BLaER1 treated with 17β-estradiol and CSF1 and Interleukin-3, amounts not matched to agents 10 nM and 100 nM (cell line): ENCODE data around the gene ATF5.

Experiments used
- H3K27ac ChIP-seq, 11 experiments: shearing (Covaris generic); formaldehyde crosslinking; 2 replicates each; pipeline ENCODE4 v1.8.1; 2022
- H3K27me3 ChIP-seq, 11 experiments: shearing (Covaris generic); formaldehyde crosslinking; 2 replicates each; pipeline ENCODE4 v1.8.1; 2022
- H3K36me3 ChIP-seq, 11 experiments: shearing (Covaris generic); formaldehyde crosslinking; 2 replicates each; pipeline ENCODE4 v1.8.1; 2022
- H3K4me1 ChIP-seq, 10 experiments: shearing (Covaris generic); formaldehyde crosslinking; 2 replicates each; pipeline ENCODE4 v1.8.1; 2022
- H3K4me2 ChIP-seq, 11 experiments: shearing (Covaris generic); formaldehyde crosslinking; 2 replicates each; pipeline ENCODE4 v1.8.1; 2022
- H3K4me3 ChIP-seq, 10 experiments: shearing (Covaris generic); formaldehyde crosslinking; 2 replicates each; pipeline ENCODE4 v1.8.1; 2022
- H3K9ac ChIP-seq, 11 experiments: shearing (Covaris generic); formaldehyde crosslinking; 2 replicates each; pipeline ENCODE4 v1.8.1; 2022
- H3K9me3 ChIP-seq, 11 experiments: shearing (Covaris generic); formaldehyde crosslinking; replicated peaks in 1 of 11; 2 replicates each; pipeline ENCODE4 v1.8.1; 2022
- H4K20me1 ChIP-seq, 11 experiments: shearing (Covaris generic); formaldehyde crosslinking; 2 replicates each; pipeline ENCODE4 v1.8.1; 2022
- Cebpa-rat ChIP-seq, 11 experiments: shearing (Covaris generic); IDR thresholded peaks; 2 replicates each; pipeline ENCODE4 v1.8.1; 2022

ATF5 gene

DNA sequence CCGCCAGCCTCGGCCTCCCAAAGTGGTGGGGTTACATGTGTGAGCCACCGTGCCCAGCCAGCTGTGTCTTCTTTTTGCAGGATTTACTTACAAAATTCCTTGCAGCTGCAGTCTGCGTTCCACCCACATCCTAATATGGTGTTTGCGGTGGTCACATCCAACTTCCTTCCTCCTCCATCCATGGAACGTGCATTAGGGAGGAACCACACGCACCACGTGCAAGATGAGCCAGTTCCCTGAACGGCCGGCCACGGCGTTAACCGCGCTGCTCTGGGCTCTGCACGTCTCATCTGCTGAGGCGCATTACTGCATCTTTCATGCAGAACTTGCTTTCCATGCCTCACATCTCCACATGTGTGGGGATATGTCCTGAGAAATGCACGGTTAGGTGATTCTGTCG is 45.0 kb downstream of the ATF5 start:
- Histone ChIP-seq H3K4me1 (peaks cover 0 to 41% (median 8%) of the 10 kb centered on the region in 10 experiments; a peak in 13 of 20 replicates), H3K9ac (no peak overlapping the region), H3K27ac (no peak overlapping the region), H3K4me2 (peak overlapping the region in 5 of 11 experiments; percentile 15 to 60 (median 47); a peak in 7 of 22 replicates), H3K36me3 (peaks cover 26 to 46% (median 34%) of the 10 kb centered on the region in 11 experiments; a peak in 20 of 22 replicates), H3K27me3 (no peaks in the 10 kb centered on the region), H4K20me1 (peaks cover 0 to 52% (median 3%) of the 10 kb centered on the region in 11 experiments; a peak in 6 of 22 replicates), H3K9me3 (no peaks in the 10 kb centered on the region), H3K4me3 (no peak overlapping the region)
- TF ChIP-seq Cebpa-rat (IDR thresholded peaks at IDR 0.05) = no peak

DNA sequence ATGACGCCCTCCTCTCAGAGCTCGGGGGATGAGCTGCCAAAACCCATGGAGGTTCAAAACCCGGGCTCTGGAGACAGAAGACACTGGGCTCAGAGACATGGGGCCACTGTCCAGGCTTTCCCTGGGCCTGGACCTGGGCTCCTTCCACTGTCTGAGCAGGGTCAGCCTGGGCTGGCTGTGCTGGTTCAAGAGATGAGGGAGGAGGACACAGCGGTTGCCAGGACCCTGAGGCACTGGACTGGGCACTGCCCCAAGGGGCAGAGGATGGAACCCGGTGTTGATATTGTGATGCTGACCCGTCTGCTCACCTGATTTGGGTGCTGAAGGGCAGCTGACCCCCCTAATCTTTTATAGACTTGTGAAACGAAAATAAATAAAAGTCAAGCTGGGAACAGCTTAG is 46.0 kb downstream of the ATF5 start:
- H4K20me1 ChIP-seq = peaks cover 0 to 55% (median 4%) of the 10 kb centered on the region in 11 experiments; a peak in 6 of 22 replicates
- no peak overlapping the region for H3K9ac ChIP-seq
- no peak for TF ChIP-seq Cebpa-rat (IDR thresholded peaks at IDR 0.05)
- H3K27ac ChIP-seq = no peak overlapping the region
- H3K36me3 ChIP-seq = peaks cover 28 to 54% (median 37%) of the 10 kb centered on the region in 11 experiments; a peak in 20 of 22 replicates
- no peak overlapping the region for H3K4me2 ChIP-seq
- no peaks in the 10 kb centered on the region for H3K27me3 ChIP-seq
- no peak overlapping the region for H3K4me3 ChIP-seq
- H3K4me1 ChIP-seq = peaks cover 0 to 33% (median 4%) of the 10 kb centered on the region in 10 experiments; a peak in 10 of 20 replicates
- no peaks in the 10 kb centered on the region for H3K9me3 ChIP-seq

DNA sequence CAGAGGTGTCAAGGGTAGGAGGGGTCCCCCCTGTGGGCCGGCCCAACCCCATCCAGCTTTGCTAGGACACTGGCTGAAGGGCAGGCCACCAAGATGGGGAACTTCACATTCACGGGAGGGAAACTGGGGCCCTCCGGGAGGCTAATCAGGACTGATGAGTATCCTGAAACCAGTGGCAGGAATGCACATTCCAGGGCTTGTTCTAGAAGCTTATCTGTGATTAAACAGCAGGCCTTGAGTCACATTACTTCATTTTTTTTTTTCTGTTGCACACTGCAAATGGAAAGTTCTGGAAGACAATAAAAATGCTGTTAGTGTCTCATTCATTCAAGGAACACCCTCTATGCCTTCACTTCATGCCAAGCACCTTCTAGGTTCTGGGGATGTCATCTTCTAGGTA is 47.5 kb downstream of the ATF5 start:
- H3K4me1 ChIP-seq = peaks cover 0 to 29% (median 4%) of the 10 kb centered on the region in 10 experiments; a peak in 10 of 20 replicates
- H3K36me3 ChIP-seq = peaks cover 34 to 69% (median 49%) of the 10 kb centered on the region in 11 experiments; a peak in 20 of 22 replicates
- no peak overlapping the region for H3K4me3 ChIP-seq
- H3K9me3 ChIP-seq = no peaks in the 10 kb centered on the region
- H3K4me2 ChIP-seq = no peak overlapping the region
- no peaks in the 10 kb centered on the region for H3K27me3 ChIP-seq
- TF ChIP-seq Cebpa-rat (IDR thresholded peaks at IDR 0.05) = no peak
- no peak overlapping the region for H3K27ac ChIP-seq
- no peak overlapping the region for H3K9ac ChIP-seq
- H4K20me1 ChIP-seq = peaks cover 0 to 55% (median 4%) of the 10 kb centered on the region in 11 experiments; a peak in 6 of 22 replicates

DNA sequence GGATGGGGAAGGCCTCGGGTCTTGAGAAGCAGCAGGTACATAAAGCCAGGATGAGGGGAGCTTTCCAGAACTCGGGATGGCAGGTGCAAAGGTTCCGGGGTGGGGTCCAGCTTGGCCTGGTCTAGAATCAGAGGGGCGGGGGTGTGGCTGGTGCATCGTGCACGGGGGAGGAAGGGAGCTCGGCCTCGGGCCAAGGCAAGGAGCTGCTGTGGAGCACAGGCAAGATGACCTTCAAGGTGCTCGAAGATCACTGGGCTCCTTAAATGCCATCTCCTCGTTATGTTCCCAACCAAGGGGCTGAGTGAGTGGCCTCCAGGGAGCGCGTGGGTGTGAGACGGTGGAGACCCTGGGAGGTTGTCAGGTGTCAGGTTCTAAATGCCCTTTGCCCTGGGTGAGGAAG is 48.1 kb downstream of the ATF5 start:
- Histone ChIP-seq H3K4me2 (no peak overlapping the region), H3K9me3 (no peaks in the 10 kb centered on the region), H3K36me3 (peaks cover 40 to 75% (median 55%) of the 10 kb centered on the region in 11 experiments; a peak in 20 of 22 replicates), H3K27me3 (no peaks in the 10 kb centered on the region), H3K9ac (no peak overlapping the region), H3K4me1 (peaks cover 0 to 23% (median 4%) of the 10 kb centered on the region in 10 experiments; a peak in 10 of 20 replicates), H3K27ac (no peak overlapping the region), H3K4me3 (no peak overlapping the region), H4K20me1 (peaks cover 0 to 53% (median 5%) of the 10 kb centered on the region in 11 experiments; a peak in 7 of 22 replicates)
- TF ChIP-seq Cebpa-rat (IDR thresholded peaks at IDR 0.05) = no peak

DNA sequence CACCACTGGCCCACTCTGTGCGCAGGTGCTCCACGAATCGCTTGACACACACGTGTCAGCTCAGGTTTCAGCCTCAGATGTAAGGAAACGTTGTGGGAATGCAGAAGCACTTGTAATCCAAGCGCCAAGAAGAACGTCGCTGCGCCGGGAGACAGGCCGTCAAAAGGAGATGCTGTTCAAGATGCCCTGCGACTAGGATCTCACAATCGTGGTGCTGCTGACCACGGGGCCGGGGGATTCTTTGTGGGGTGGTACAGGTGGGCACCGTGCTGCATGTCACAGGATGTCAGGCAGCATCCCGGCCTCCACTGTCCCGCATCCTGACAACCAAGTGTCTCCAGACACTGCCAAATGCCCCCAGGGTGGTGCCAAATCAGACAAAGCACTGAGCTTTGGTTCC is 48.9 kb downstream of the ATF5 start:
- H3K27me3 ChIP-seq = no peaks in the 10 kb centered on the region
- H3K9me3 ChIP-seq = no peaks in the 10 kb centered on the region
- H4K20me1 ChIP-seq = peaks cover 0 to 52% (median 8%) of the 10 kb centered on the region in 11 experiments; a peak in 9 of 22 replicates
- no peak overlapping the region for H3K27ac ChIP-seq
- H3K9ac ChIP-seq = no peak overlapping the region
- no peak overlapping the region for H3K4me3 ChIP-seq
- peaks cover 42 to 80% (median 58%) of the 10 kb centered on the region in 11 experiments; a peak in 20 of 22 replicates for H3K36me3 ChIP-seq
- no peak for TF ChIP-seq Cebpa-rat (IDR thresholded peaks at IDR 0.05)
- no peak overlapping the region for H3K4me2 ChIP-seq
- H3K4me1 ChIP-seq = peaks cover 0 to 15% (median 4%) of the 10 kb centered on the region in 10 experiments; a peak in 10 of 20 replicates

DNA sequence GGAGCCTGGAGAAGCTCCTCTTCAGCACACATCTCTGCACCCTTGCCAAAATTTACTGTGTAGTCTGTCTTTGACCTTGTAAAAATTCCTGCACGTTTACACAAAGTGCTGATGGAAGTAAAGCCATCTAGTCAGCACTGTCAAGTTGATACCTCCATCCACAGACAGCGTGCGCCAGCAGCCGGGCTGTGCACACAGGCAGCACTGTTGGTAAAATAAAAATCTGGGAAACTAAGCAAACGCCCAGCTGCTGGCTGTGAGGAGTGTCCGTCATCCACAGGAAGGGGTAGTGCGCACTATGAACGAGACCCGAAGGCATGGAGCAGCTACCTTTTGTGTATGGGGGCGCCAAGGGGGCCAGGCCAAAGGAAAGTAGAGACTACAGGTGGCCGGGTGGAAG is 49.3 kb downstream of the ATF5 start:
- TF ChIP-seq Cebpa-rat (IDR thresholded peaks at IDR 0.05) = no peak
- Histone ChIP-seq H3K4me1 (peaks cover 0 to 11% (median 4%) of the 10 kb centered on the region in 10 experiments; a peak in 10 of 20 replicates), H3K9me3 (no peaks in the 10 kb centered on the region), H3K4me2 (no peak overlapping the region), H3K27me3 (no peaks in the 10 kb centered on the region), H3K4me3 (no peak overlapping the region), H3K36me3 (peaks cover 42 to 76% (median 58%) of the 10 kb centered on the region in 11 experiments; a peak in 20 of 22 replicates), H3K27ac (no peak overlapping the region), H4K20me1 (peaks cover 0 to 51% (median 11%) of the 10 kb centered on the region in 11 experiments; a peak in 16 of 22 replicates), H3K9ac (no peak overlapping the region; a peak in 1 of 22 replicates)

DNA sequence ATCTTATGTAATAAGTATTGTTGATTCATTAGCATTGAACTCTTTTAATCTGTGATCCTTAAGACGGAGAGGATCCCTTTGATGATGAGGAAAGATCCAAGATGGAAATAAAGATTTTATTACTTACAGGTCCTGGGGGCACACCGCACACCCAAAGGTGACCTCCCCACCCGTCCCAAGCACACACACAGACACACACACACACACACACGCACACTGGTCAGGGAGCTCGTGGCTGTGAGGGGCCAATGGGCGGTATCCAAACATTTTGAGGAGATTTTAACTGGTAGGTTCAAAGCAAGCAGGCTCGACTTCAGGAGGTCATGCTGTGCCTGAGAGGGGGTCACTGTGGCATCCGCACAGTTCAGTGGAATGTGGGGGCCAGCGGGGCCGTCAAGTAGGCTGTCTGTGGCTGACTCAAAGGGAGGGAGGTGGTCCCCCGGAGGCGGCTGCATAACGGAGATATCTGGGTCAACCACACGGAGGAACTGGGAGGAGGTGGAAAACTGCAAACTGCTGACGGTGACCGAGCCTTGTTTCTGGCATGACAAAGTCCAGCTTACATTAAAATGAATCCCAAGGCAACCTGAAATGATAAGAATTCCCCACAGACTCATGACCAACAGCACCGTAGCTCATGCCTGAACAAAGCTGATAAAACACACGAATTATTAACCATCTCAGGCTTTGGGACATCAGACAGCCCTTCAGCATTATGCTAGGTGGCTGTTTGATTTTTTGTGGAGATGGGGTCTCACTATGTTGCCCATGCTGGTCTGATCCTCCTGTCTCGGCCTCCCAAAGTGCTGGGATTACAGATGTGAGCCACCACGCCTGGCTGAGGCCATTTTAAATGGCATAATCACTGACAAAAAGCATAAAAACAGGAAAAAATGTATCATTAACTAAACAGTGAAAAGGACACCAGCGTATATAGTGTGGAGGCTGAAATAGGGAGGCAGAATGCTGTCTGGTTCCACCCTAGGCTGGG is 52.9 kb downstream of the ATF5 start:
- no peak overlapping the region for H3K4me2 ChIP-seq
- no peak overlapping the region for H3K27ac ChIP-seq
- peaks cover 30 to 78% (median 42%) of the 10 kb centered on the region in 11 experiments for H4K20me1 ChIP-seq
- no peak overlapping the region for H3K4me3 ChIP-seq
- TF ChIP-seq Cebpa-rat (IDR thresholded peaks at IDR 0.05) = no peak
- no peak overlapping the region for H3K9ac ChIP-seq
- H3K4me1 ChIP-seq = peaks cover 0 to 9% (median 0%) of the 10 kb centered on the region in 10 experiments; a peak in 5 of 20 replicates
- peaks cover 43 to 87% (median 73%) of the 10 kb centered on the region in 11 experiments; a peak in 21 of 22 replicates for H3K36me3 ChIP-seq
- no peaks in the 10 kb centered on the region for H3K9me3 ChIP-seq
- H3K27me3 ChIP-seq = no peaks in the 10 kb centered on the region
